HepG2 (cell line): ENCODE results near the gene PSORS1C2. TPM values are rescaled to one million over a fixed set of nuclear protein-coding genes. Genes with fewer than 3 reads are reported as not detected.

Source experiments
- CEBPG ChIP-seq: IDR thresholded peaks from 2 replicates; pipeline ENCODE4 v1.6.1; 2016
- IKZF4 ChIP-seq: sonication (generic); formaldehyde crosslinking; IDR thresholded peaks from 2 replicates; pipeline ENCODE4 v1.5.1; 2020; ENCODE audit warnings: borderline replicate concordance, mild to moderate bottlenecking, low read depth, missing genetic modification reagents; ENCODE audit errors: not compliant biosample characterization
- ISL2 ChIP-seq: sonication (generic); formaldehyde crosslinking; IDR thresholded peaks from 2 replicates; pipeline ENCODE4 v1.5.0; 2020; ENCODE audit warnings: missing genetic modification reagents
- POGZ ChIP-seq: sonication (generic); formaldehyde crosslinking; IDR thresholded peaks from 2 replicates; pipeline ENCODE4 v1.4.0; 2020; ENCODE audit warnings: mild to moderate bottlenecking, missing genetic modification reagents
- ZFP36L1 ChIP-seq: sonication (generic); formaldehyde crosslinking; IDR thresholded peaks from 2 replicates; pipeline ENCODE4 v1.8.0; 2022; ENCODE audit warnings: mild to moderate bottlenecking, missing genetic modification reagents, moderate library complexity
- ZNF101 ChIP-seq: sonication (generic); formaldehyde crosslinking; IDR thresholded peaks from 2 replicates; pipeline ENCODE4 v1.4.0; 2020; ENCODE audit warnings: mild to moderate bottlenecking, low read depth, missing genetic modification reagents, borderline replicate concordance
- ZNF317 ChIP-seq: sonication (generic); formaldehyde crosslinking; IDR thresholded peaks from 2 replicates; pipeline ENCODE4 v1.5.0; 2020; ENCODE audit warnings: mild to moderate bottlenecking, missing genetic modification reagents
- ZNF564 ChIP-seq: sonication (generic); formaldehyde crosslinking; IDR thresholded peaks from 2 replicates; pipeline ENCODE4 v1.8.1; 2023; ENCODE audit warnings: mild to moderate bottlenecking, missing genetic modification reagents
- ZNF703 ChIP-seq: sonication (generic); formaldehyde crosslinking; IDR thresholded peaks from 2 replicates; pipeline ENCODE4 v1.5.1; 2020; ENCODE audit warnings: missing genetic modification reagents, mild to moderate bottlenecking, moderate library complexity, borderline replicate concordance
- polyA plus RNA-seq, 8 experiments: library from polyadenylated mRNA; depleted of rRNA in 3 of 8; stranded (reverse) in 7 of 8; unstranded in 1 of 8; fragments of >200 nt; fragmentation: Illumina TruSeq in 4 of 8; extraction: Trizol in 4 of 8; gene quantifications; 2 replicates each; pipeline versions ENCODE4 v1.2.1 to v1.2.3, GENCODE V29; 2011 to 2016; ENCODE audit warnings: low read depth in 4 of 8, missing spikeins in 1 of 8, mixed read lengths in 1 of 8; ENCODE audit not compliant: insufficient read depth in 1 of 8
- total RNA-seq, 5 experiments: library from RNA; depleted of rRNA; stranded (reverse); fragments of >200 nt; fragmentation: Illumina TruSeq; extraction: Trizol; gene quantifications; 2 replicates each; pipeline ENCODE4 v1.2.3, GENCODE V29; 2016; ENCODE audit warnings: low read depth in 1 of 5
- TF ChIP-seq, protein P1 (sequence below): IDR thresholded peaks from 2 replicates; pipeline ENCODE4 v1.6.1; 2016; ENCODE audit warnings: low read depth
- TF ChIP-seq, protein P2 (sequence below): sonication (generic); formaldehyde crosslinking; IDR thresholded peaks from 2 replicates; pipeline ENCODE4 v1.4.0; 2020; ENCODE audit warnings: missing genetic modification reagents
- TF ChIP-seq, protein P3 (sequence below): sonication (generic); formaldehyde crosslinking; IDR thresholded peaks from 2 replicates; pipeline ENCODE4 v1.5.0; 2020; ENCODE audit warnings: mild to moderate bottlenecking, missing genetic modification reagents
- TF ChIP-seq, protein P4 (sequence below): sonication (generic); formaldehyde crosslinking; IDR thresholded peaks from 2 replicates; pipeline ENCODE4 v1.8.1; 2023; ENCODE audit warnings: mild to moderate bottlenecking, moderate library complexity, missing genetic modification reagents

Gene PSORS1C2
- total and polyA plus RNA-seq, 2 of the 13 experiments (the other 11 are each of a cell fraction or from before 2014, with no cell fraction given) = not detected

DNA sequence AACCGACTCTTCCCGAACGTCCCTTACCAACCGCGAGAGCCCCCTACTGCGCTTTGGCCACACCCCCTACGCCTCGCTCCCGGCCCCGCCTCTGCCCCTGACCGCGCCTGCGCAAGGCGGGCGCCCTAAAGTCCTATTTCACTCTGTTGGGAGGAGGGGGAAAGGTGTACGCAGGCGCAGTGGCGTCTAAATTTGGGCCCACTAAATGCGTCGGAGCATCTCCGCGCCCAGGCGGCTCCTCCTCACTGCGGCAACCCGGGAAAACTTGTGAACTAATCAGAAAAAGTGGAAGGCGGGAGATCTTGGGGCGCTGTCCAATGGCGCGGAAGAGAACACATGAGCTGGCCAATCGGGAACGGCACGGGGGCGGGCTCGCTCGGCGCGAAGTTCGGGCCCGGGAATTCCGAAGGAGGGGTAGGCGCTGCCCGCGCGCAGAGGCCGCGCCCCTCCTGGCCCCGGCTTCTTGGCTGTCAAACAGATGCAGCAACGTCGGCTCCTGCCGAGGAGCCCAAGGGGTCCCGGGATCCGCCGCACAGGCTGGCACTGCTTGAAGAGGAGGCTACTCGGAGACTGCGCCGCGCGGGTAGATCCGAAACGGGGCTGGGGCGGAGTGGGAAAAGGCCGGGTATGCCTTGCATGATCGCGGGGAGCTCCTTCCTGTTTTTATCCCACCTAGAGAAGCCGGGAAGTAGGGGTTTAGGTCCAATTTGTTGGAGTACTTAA is 19.4 kb upstream of the PSORS1C2 start, which contains the start of gene TCF19 (continued):
- TF ChIP-seq, protein P1, sequence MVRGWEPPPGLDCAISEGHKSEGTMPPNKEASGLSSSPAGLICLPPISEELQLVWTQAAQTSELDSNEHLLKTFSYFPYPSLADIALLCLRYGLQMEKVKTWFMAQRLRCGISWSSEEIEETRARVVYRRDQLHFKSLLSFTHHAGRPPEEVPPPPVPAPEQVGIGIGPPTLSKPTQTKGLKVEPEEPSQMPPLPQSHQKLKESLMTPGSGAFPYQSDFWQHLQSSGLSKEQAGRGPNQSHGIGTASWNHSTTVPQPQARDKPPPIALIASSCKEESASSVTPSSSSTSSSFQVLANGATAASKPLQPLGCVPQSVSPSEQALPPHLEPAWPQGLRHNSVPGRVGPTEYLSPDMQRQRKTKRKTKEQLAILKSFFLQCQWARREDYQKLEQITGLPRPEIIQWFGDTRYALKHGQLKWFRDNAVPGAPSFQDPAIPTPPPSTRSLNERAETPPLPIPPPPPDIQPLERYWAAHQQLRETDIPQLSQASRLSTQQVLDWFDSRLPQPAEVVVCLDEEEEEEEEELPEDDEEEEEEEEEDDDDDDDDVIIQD (CRISPR knock-in tag) = peak; percentile 80
- TF ChIP-seq CEBPG (CRISPR knock-in tag) (no peak), IKZF4 (CRISPR knock-in tag) (no peak), ZNF317 (no peak), POGZ (CRISPR knock-in tag) (peak; percentile 57; the same call in 1 of the 2 replicates), ZNF101 (CRISPR knock-in tag) (no peak), ISL2 (CRISPR knock-in tag) (0 out of 2 replicates have a peak, but pooled peaks have one; percentile 51), ZFP36L1 (peak; percentile 96), ZNF564 (CRISPR knock-in tag) (no peak), ZNF703 (CRISPR knock-in tag) (no peak)
- TF ChIP-seq, protein P2, sequence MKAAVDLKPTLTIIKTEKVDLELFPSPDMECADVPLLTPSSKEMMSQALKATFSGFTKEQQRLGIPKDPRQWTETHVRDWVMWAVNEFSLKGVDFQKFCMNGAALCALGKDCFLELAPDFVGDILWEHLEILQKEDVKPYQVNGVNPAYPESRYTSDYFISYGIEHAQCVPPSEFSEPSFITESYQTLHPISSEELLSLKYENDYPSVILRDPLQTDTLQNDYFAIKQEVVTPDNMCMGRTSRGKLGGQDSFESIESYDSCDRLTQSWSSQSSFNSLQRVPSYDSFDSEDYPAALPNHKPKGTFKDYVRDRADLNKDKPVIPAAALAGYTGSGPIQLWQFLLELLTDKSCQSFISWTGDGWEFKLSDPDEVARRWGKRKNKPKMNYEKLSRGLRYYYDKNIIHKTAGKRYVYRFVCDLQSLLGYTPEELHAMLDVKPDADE = no peak
- TF ChIP-seq, protein P3, sequence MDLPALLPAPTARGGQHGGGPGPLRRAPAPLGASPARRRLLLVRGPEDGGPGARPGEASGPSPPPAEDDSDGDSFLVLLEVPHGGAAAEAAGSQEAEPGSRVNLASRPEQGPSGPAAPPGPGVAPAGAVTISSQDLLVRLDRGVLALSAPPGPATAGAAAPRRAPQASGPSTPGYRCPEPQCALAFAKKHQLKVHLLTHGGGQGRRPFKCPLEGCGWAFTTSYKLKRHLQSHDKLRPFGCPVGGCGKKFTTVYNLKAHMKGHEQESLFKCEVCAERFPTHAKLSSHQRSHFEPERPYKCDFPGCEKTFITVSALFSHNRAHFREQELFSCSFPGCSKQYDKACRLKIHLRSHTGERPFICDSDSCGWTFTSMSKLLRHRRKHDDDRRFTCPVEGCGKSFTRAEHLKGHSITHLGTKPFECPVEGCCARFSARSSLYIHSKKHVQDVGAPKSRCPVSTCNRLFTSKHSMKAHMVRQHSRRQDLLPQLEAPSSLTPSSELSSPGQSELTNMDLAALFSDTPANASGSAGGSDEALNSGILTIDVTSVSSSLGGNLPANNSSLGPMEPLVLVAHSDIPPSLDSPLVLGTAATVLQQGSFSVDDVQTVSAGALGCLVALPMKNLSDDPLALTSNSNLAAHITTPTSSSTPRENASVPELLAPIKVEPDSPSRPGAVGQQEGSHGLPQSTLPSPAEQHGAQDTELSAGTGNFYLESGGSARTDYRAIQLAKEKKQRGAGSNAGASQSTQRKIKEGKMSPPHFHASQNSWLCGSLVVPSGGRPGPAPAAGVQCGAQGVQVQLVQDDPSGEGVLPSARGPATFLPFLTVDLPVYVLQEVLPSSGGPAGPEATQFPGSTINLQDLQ = 0 out of 2 replicates have a peak, but pooled peaks have one; percentile 51
- TF ChIP-seq, protein P4, sequence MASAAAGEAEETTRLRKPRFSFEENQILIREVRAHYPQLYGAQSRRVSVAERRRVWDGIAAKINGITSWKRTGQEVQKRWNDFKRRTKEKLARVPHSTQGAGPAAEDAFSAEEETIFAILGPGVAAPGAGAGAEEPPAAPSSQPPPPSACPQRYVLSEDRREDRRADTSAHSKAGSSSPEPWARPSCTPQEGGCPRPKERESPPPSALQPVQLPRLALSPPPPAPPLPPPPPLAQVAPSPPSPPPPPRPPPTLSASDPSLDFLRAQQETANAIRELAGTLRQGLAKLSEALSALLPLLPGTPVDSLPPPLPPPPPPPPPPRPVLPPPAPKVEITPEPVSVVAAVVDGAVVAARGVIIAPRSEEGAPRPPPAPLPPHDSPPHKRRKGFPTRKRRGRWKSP (CRISPR knock-in tag) = peak; percentile 87
